ENCODE data around the gene TEK. TPM values are rescaled to one million over a fixed set of nuclear protein-coding genes. Genes with fewer than 3 reads are reported as not detected.

The TEK gene
- total and polyA plus RNA-seq, 2 experiments from 2014 or later: 1.9 to 9.4 TPM

GRCh38 chr9:27206041-27206440 is 97.0 kb downstream of the TEK start:
- Mint-ChIP-seq H3K27ac (no peak overlapping the region), H3K27me3 (ENCODE audit: insufficient read depth, low read depth, poor library complexity) (no peaks in the 10 kb centered on the region), H3K36me3 (ENCODE audit: low read depth) (no peaks in the 10 kb centered on the region), H3K9me3 (no peaks in the 10 kb centered on the region), H3K4me1 (no peaks in the 10 kb centered on the region), H3K4me3 (no peak overlapping the region)
- TF ChIP-seq NANOG (IDR thresholded peaks at IDR 0.05; ENCODE audit: borderline replicate concordance) (no peak), JUNB (IDR thresholded peaks at IDR 0.05; ENCODE audit: unreplicated experiment) (no peak), ZNF331 (CRISPR knock-in tag; IDR thresholded peaks at IDR 0.05; ENCODE audit: low read depth) (no peak), STAT1 (IDR thresholded peaks at IDR 0.05; ENCODE audit: unreplicated experiment) (no peak), ZNF114 (CRISPR knock-in tag; IDR thresholded peaks at IDR 0.05) (no peak), CTCF (conservative IDR thresholded peaks at IDR 0.05; ENCODE audit: low read depth in 2 of 2) (no peak), ETS1 (IDR thresholded peaks at IDR 0.05) (no peak), REST (IDR thresholded peaks at IDR 0.05; ENCODE audit: unreplicated experiment) (no peak), ZNF462 (CRISPR knock-in tag; IDR thresholded peaks at IDR 0.05) (no peak), POLR2AphosphoS5 (IDR thresholded peaks at IDR 0.05; ENCODE audit: low read depth) (no peak), EZH2 (IDR thresholded peaks at IDR 0.05; ENCODE audit: low read depth, unreplicated experiment) (no peak)
- Histone ChIP-seq H3K79me2 (replicated peaks; ENCODE audit: insufficient read depth) (no peaks in the 10 kb centered on the region), H3K27ac (ENCODE audit: low read depth) (no peak overlapping the region), H3K9me2 (ENCODE audit: insufficient read depth) (peaks cover 5% of the 10 kb centered on the region; the same call in 1 of the 2 replicates), H4K20me1 (replicated peaks; ENCODE audit: insufficient read depth) (no peaks in the 10 kb centered on the region), H2AFZ (no peak overlapping the region), H3K4me3 (no peak overlapping the region), H3K4me1 (ENCODE audit: insufficient read depth) (no peaks in the 10 kb centered on the region), H3K27me3 (ENCODE audit: insufficient read depth) (no peaks in the 10 kb centered on the region), H3F3A (replicated peaks; ENCODE audit: low read depth) (no peaks in the 10 kb centered on the region), H3K4me2 (no peak overlapping the region), H3K36me3 (ENCODE audit: insufficient read depth) (no peaks in the 10 kb centered on the region)
- ATAC-seq: no peak
- no peak for DNase-seq (ENCODE audit: low spot score)

Measured in GM23338 (cell line).